Transverse colon (tissue), 3 donors: ENCODE measurements around the gene BLVRA.

ENCODE experiments used
- EP300 ChIP-seq: sonication (generic); formaldehyde crosslinking; IDR thresholded peaks from one replicate; pipeline ENCODE4 v1.6.1; 2017; ENCODE audit warnings: antibody characterized with exemption, low read depth
- TF ChIP-seq, protein P1 (sequence below), 5 experiments: fragments of 200-600 bp in 3 of 5; fragments of 450-650 bp in 2 of 5; sonication (generic) in 3 of 5; IDR thresholded peaks; 1 replicate in 2 of 5; 2 replicates in 3 of 5; pipeline ENCODE4 v1.5.1; 2016 to 2017; ENCODE audit warnings: antibody characterized with exemption in 5 of 5, inconsistent platforms in 3 of 5, mild to moderate bottlenecking in 2 of 5, moderate library complexity in 1 of 5

DNA sequence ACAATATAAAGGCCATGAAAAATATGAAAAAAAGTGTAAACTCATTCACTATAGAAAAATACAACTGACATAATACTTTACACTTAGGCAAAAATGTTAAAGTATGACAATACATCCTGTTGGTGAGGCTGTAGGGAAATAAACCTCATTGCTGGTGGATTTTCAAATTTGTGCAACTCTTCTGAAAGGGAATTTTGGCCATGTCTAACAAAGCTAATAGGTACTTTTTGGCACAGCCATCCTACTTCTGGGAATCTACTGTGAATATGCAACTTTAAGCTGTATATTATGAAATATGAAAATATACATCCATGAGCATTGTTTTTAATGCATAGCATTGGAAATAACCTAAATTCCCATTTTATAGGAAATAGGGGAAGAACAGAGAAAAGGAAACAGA lies 15.8 kb upstream of the BLVRA start:
- TF ChIP-seq, protein P1, sequence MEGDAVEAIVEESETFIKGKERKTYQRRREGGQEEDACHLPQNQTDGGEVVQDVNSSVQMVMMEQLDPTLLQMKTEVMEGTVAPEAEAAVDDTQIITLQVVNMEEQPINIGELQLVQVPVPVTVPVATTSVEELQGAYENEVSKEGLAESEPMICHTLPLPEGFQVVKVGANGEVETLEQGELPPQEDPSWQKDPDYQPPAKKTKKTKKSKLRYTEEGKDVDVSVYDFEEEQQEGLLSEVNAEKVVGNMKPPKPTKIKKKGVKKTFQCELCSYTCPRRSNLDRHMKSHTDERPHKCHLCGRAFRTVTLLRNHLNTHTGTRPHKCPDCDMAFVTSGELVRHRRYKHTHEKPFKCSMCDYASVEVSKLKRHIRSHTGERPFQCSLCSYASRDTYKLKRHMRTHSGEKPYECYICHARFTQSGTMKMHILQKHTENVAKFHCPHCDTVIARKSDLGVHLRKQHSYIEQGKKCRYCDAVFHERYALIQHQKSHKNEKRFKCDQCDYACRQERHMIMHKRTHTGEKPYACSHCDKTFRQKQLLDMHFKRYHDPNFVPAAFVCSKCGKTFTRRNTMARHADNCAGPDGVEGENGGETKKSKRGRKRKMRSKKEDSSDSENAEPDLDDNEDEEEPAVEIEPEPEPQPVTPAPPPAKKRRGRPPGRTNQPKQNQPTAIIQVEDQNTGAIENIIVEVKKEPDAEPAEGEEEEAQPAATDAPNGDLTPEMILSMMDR (IDR thresholded peaks at IDR 0.05): no peak
- TF ChIP-seq EP300: no peak
